NCI-H1417 (cell line): ENCODE measurements around the gene PIK3R4.

ENCODE experiments used
- DNase-seq, 3 experiments: peaks; one replicate each; lab custom pipeline; 2025; lab: John Stamatoyannopoulos, UW

Gene PIK3R4

DNA sequence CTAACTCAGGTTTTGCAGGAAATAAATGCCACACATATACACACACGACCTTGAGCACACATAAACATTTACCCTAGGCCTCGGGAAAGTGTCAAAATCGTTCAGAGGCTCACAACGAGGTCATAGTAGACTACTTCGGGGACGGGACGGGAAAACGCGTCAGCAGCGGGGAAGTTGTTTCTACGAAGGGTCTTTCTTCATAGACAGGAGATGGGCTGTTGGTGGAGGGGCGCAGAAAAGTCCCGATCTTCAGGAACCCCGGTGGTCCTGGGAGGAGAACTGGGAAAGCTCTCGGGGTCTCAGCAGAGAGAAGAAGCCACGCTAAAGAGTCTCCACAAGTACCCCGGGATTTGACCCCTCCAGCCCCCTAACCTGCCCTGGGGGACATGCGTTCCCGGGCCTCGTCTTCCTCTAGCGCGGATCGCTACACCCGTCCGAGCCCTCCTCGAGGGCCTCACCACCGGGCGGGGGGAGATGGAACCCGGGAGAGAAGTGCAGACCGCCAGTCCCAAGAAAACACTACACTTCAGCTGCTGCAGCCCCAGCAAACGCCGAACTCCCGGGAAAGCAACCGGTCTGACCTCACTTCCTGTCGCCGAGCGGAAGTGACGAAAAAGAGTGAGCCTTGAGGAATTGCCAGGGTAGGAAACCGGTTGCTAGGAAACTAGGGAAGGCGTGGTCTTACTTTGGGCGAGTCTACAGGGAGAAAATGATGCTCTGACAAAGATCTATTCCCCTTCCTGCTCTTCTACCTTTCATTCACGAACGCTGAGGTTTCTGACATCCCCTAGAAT, at the start of gene PIK3R4:
PIK3R4 (minus strand) TSS at position 584 of the 794 bp plus-strand sequence. CDS start 1,611 bp downstream, outside the sequence.
- peak; percentile 97 to 100 (median 98) for DNase-seq

DNA sequence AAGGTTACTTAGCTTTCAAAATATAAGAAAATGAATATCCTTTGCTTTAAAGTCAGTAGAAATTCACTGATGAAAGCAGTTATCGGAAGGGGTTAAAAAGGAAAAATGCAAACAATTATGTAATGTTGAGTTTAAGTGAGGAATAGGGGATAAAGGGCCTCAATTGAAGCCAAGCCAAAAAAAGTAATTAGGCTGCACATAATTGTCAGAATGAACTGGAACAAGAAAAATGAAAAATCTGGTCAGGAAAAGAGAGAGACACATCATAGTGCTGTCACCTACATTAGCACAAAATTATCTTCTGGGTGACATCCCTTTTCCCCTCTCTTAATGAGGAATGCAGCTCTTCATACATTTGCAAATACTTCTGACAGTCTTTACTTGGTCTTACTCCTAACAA, 48.8 kb upstream of the PIK3R4 start:
- DNase-seq = no peak

- no peak for DNase-seq
Observed at GRCh38 chr3:130792246-130792645, 45.6 kb upstream of the PIK3R4 start.

GRCh38 chr3:130789782-130790322, 43.2 kb upstream of the PIK3R4 start:
- no peak for DNase-seq

GRCh38 chr3:130787422-130788068, 40.9 kb upstream of the PIK3R4 start:
- DNase-seq = peak; percentile 77 to 96 (median 85)

DNA sequence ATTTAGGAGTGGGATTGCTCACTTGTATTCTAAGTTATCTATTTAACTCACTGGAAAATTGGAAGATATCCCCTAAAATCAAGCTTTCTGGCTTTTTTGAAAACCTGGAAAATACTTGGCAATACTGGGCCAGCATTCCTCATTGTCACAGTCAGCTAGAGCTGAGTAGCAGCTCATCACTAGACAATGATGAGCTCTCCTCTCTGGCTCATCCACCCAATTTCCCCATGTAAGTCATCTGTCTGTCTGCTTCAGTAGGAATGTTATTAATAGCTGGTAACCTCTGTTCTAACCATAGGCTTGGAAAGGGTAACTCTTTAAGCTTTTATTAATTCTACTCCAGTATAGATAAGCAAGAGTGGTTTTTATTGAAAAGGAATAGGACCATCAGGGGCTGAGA, 39.7 kb upstream of the PIK3R4 start:
- DNase-seq = no peak

- DNase-seq = peak in 2 of 3 experiments; percentile 25 to 58
Observed at GRCh38 chr3:130783629-130784028, 37.0 kb upstream of the PIK3R4 start.

DNA sequence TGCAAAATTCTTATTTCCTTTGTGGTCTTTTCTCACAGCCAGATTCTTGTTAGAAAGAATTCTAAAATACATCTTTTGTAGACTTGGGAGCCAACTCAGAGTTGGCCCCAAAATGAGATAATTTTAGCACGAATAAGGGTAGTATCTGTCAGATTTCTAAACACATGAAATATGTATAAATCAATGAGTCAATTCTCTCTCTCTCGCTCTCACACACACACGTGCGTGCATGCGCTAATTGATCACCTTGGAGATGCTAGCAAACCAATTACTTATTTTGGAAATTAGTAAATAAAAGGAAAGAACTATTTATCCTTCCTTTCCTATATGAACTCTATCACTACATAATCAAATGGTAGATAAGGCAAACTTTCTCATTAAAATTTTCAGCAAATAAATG, 32.9 kb upstream of the PIK3R4 start:
- peak in 2 of 3 experiments; percentile 63 to 83 for DNase-seq

DNA sequence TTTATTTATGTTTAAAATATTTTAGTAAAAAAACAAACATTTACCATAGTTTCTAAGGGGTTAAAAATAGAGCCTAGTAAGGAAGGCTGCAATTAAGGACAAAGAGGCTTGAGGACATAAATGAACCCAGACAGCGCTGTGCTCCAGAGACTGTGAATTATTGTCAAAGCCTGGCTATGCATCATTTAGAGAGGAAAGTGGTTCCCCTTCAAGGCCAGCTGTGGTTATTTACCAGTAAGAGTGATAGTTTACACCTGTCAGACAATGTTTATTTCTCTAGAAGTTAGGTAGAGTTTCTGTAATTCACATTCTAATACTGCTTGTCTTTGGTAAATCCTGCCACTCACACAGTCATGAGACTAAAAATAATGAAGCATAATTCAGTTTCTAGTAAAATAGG, 32.4 kb upstream of the PIK3R4 start:
- DNase-seq = peak; percentile 74 to 97 (median 81)

- DNase-seq = no peak
Observed at GRCh38 chr3:130773366-130773765, 26.7 kb upstream of the PIK3R4 start.

- DNase-seq = no peak
Observed at GRCh38 chr3:130772129-130772528, 25.5 kb upstream of the PIK3R4 start.

GRCh38 chr3:130770644-130771043, 24.0 kb upstream of the PIK3R4 start:
- DNase-seq = no peak

DNA sequence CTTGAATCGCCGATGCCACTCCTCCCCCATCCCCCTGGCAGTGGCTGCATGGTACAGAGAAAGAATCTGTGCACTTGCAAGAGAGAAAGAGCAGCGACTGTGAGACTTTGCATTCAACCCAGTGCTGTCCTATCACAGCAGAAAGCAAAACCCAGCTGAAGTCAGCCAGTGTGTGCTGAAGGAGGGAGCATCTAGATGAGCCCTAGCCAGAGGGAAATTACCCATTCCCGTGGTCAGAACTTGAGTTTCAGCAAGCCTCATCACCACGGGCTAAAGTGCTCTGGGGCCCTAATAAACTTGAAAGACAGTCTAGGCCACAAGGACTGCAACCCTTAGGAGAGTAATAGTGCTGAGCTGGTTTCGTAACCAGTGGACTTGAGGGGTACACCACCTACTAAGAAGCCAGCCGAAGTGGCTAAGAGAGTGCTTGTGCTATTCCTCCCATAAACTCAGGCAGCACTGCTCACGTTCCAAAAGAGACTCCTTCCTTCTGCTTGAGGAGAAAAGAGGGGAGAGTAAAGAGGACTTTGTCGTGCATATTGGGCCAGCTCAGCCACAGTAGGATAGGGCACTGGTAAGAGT, 15.2 kb upstream of the PIK3R4 start:
- DNase-seq = no peak

GRCh38 chr3:130760922-130761321, 14.3 kb upstream of the PIK3R4 start:
- peak in 2 of 3 experiments; percentile 13 to 66 for DNase-seq

GRCh38 chr3:130759692-130760338, 13.2 kb upstream of the PIK3R4 start:
- peak; percentile 50 to 84 (median 73) for DNase-seq

- DNase-seq = no peak
Observed at GRCh38 chr3:130758624-130759369, 12.2 kb upstream of the PIK3R4 start.

DNA sequence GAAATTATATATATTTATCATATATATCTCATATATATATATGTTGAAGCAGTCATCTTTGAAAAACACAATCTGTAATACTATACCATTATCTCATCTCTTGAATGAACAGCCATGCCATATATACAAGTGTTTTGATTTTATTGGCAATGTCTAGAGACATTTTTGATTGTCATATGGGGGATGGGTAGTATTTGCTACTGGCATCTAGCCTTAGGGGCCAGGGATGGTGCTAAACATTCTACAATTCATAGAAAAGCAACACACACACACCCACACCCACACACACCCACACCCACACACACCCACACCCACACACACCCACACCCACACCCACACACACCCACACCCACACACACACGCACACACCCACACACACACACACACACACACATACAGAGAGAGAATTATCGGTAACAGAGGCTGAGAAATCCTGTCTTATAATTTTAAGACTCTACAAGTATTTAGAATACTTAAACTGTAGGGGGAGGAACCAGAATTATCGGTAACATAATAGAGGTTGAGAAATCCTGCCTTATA, 11.1 kb upstream of the PIK3R4 start:
- no peak for DNase-seq

DNA sequence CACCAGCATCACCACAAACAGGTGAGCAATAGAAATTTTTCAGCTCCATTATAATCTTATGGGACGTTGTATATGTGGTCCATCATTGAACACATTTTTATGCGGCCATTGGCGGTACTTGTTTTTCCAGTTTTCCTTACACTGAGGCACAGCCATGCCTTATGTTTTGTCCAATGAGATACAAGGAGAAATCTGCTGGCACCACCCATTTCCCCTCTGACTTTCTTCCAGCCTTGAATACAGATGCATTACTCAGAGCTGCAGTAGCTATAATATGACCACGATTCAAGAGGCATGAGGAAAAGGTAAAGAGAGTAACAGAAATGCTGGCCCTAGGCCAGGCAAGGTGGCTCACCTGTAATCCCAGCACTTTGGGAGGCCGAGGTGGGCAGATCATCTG, 9.0 kb upstream of the PIK3R4 start:
- peak in 1 of 3 experiments; percentile 10 for DNase-seq

GRCh38 chr3:130748981-130749380, 2.4 kb upstream of the PIK3R4 start:
- DNase-seq = no peak

DNA sequence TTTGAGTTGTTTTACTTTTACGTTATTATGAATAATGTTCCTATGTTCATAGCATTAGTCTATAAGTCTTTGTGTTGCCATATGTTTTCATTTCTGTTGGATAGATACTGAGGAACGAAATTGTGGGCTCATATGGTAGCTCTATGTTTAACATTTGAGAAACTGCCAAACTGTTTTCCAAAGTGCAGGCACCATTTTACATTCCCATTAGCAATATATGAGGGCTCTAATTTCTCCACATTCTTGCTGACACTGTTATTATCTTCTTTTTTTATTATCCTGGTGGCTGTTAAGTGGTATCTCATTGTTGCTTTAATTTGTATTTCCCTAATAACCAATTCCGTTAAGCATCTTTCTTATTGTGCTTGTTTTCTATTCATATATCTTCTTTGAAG, 1.8 kb upstream of the PIK3R4 start:
- DNase-seq = no peak

- no peak for DNase-seq
Observed at GRCh38 chr3:130743354-130743753, 3.3 kb downstream of the PIK3R4 start.
